ENCODE results near the gene SPAG8. TPM values are rescaled to one million over a fixed set of nuclear protein-coding genes. Genes with fewer than 3 reads are reported as not detected.

The SPAG8 gene
- 0.35 to 0.76 TPM (median 0.64 TPM) in 5 replicates for total RNA-seq (2022; extraction: Qiagen RNA extraction; ENCODE audit: low read depth)

GRCh38 chr9:35812025-35812602 is at the start of gene SPAG8:
Gene SPAG8 (minus strand): TSS chr9:35812262. CDS start chr9:35812147, 115 bp downstream.

GRCh38 chr9:35829084-35829763 is 17.2 kb upstream of the SPAG8 start, which contains the start of gene TMEM8B:
Gene TMEM8B (plus strand): TSS chr9:35829228. CDS start chr9:35829448, 220 bp downstream.

GRCh38 chr9:35828716-35829083 is 16.6 kb upstream of the SPAG8 start, which contains the start of gene FAM221B:
Gene FAM221B (minus strand): TSS chr9:35828732. CDS start chr9:35826161, 2,571 bp downstream.

GRCh38 chr9:35814841-35815543 is 2.9 kb upstream of the SPAG8 start, which contains the start of gene HINT2:
Gene HINT2 (minus strand): TSS chr9:35815042. CDS start chr9:35814979, 63 bp downstream.

GRCh38 chr9:35791297-35791921 is 20.7 kb downstream of the SPAG8 start, which contains the start of gene NPR2:
Gene NPR2 (plus strand): TSS chr9:35791591. CDS start chr9:35792409, 818 bp downstream.

Other genes starting within 250 kb of the SPAG8 start
- gene TESK1, start 207.0 kb downstream of the SPAG8 start, total RNA-seq (2022; extraction: Qiagen RNA extraction; ENCODE audit: low read depth): 24.2 to 28.8 TPM (median 27.4 TPM) in 5 replicates
- 0.06 to 0.31 TPM (median 0.14 TPM) in 4 of 5 replicates, not detected in the other for gene CD72, start 193.8 kb downstream of the SPAG8 start, total RNA-seq (2022; extraction: Qiagen RNA extraction; ENCODE audit: low read depth)
- not detected in 5 replicates for gene SIT1, start 161.3 kb downstream of the SPAG8 start, total RNA-seq (2022; extraction: Qiagen RNA extraction; ENCODE audit: low read depth)
- 7.1 to 29.0 TPM in 2 of 5 replicates, not detected in the others for gene RMRP, start 154.2 kb downstream of the SPAG8 start, total RNA-seq (2022; extraction: Qiagen RNA extraction; ENCODE audit: low read depth)
- gene CCDC107, start 154.0 kb downstream of the SPAG8 start, total RNA-seq (2022; extraction: Qiagen RNA extraction; ENCODE audit: low read depth): 24.0 to 31.8 TPM (median 31.0 TPM) in 5 replicates
- 12.4 to 18.1 TPM (median 16.3 TPM) in 5 replicates for gene ARHGEF39, start 147.1 kb downstream of the SPAG8 start, total RNA-seq (2022; extraction: Qiagen RNA extraction; ENCODE audit: low read depth)
- gene CA9, start 138.3 kb downstream of the SPAG8 start, total RNA-seq (2022; extraction: Qiagen RNA extraction; ENCODE audit: low read depth): 5.0 to 9.7 TPM (median 6.3 TPM) in 5 replicates
- gene TPM2, start 122.3 kb downstream of the SPAG8 start, total RNA-seq (2022; extraction: Qiagen RNA extraction; ENCODE audit: low read depth): 629 to 695 TPM (median 677 TPM) in 5 replicates
- gene TLN1, start 80.1 kb downstream of the SPAG8 start, total RNA-seq (2022; extraction: Qiagen RNA extraction; ENCODE audit: low read depth): 117 to 128 TPM (median 120 TPM) in 5 replicates
- gene CREB3, start 79.6 kb downstream of the SPAG8 start, total RNA-seq (2022; extraction: Qiagen RNA extraction; ENCODE audit: low read depth): 55.4 to 63.4 TPM (median 58.6 TPM) in 5 replicates
- gene GBA2, start 63.0 kb downstream of the SPAG8 start, total RNA-seq (2022; extraction: Qiagen RNA extraction; ENCODE audit: low read depth): 27.0 to 37.9 TPM (median 37.4 TPM) in 5 replicates
- gene RGP1, start 63.0 kb downstream of the SPAG8 start, total RNA-seq (2022; extraction: Qiagen RNA extraction; ENCODE audit: low read depth): 12.0 to 17.1 TPM (median 15.7 TPM) in 5 replicates
- gene MSMP, start 58.0 kb downstream of the SPAG8 start, total RNA-seq (2022; extraction: Qiagen RNA extraction; ENCODE audit: low read depth): 0.32 TPM in 1 of 5 replicates, not detected in the others
- 4.7 to 7.4 TPM (median 5.5 TPM) in 5 replicates for gene NPR2, start 20.7 kb downstream of the SPAG8 start, total RNA-seq (2022; extraction: Qiagen RNA extraction; ENCODE audit: low read depth)
- 71.0 to 115 TPM (median 94.9 TPM) in 5 replicates for gene HINT2, start 2.8 kb upstream of the SPAG8 start, total RNA-seq (2022; extraction: Qiagen RNA extraction; ENCODE audit: low read depth)
- not detected in 5 replicates for gene FAM221B, start 16.5 kb upstream of the SPAG8 start, total RNA-seq (2022; extraction: Qiagen RNA extraction; ENCODE audit: low read depth)
- 2.0 to 4.0 TPM (median 3.0 TPM) in 5 replicates for gene TMEM8B, start 17.0 kb upstream of the SPAG8 start, total RNA-seq (2022; extraction: Qiagen RNA extraction; ENCODE audit: low read depth)
- gene OR13J1, start 58.1 kb upstream of the SPAG8 start, total RNA-seq (2022; extraction: Qiagen RNA extraction; ENCODE audit: low read depth): not detected in 5 replicates
- 0.16 to 0.32 TPM (median 0.28 TPM) in 5 replicates for gene HRCT1, start 93.9 kb upstream of the SPAG8 start, total RNA-seq (2022; extraction: Qiagen RNA extraction; ENCODE audit: low read depth)
- gene SPAAR, start 97.2 kb upstream of the SPAG8 start, total RNA-seq (2022; extraction: Qiagen RNA extraction; ENCODE audit: low read depth): 0.10 TPM in 1 of 5 replicates, not detected in the others
- not detected in 5 replicates for gene OR2S2, start 145.9 kb upstream of the SPAG8 start, total RNA-seq (2022; extraction: Qiagen RNA extraction; ENCODE audit: low read depth)
- gene RECK, start 224.7 kb upstream of the SPAG8 start, total RNA-seq (2022; extraction: Qiagen RNA extraction; ENCODE audit: low read depth): 6.3 to 7.3 TPM (median 6.5 TPM) in 5 replicates